Small intestine (tissue), 7 donors: ENCODE measurements around the gene SORCS2. TPM values are rescaled to one million over a fixed set of nuclear protein-coding genes. Genes with fewer than 3 reads are reported as not detected.

ENCODE experiments used
- DNase-seq, 2 donors: peaks; one replicate each; pipeline versions ENCODE4 v3.0.0 to v3.0.0-alpha.2; 2013
- FAIRE-seq: peaks from 2 replicates; lab custom pipeline; 2012; peaks lifted over from hg19 to GRCh38; lab: Jason Lieb, UNC
- H3K27ac ChIP-seq, 3 donors: one replicate each; pipeline ENCODE4 v1.5.1; 2013; ENCODE audit warnings: low read length in 2 of 3, mild to moderate bottlenecking in 2 of 3, control low read depth in 1 of 3, inconsistent platforms in 1 of 3, low read depth in 1 of 3, moderate library complexity in 1 of 3
- H3K27me3 ChIP-seq, 3 donors: one replicate each; pipeline ENCODE4 v1.6.1; 2013; ENCODE audit warnings: low read length in 3 of 3, inconsistent platforms in 1 of 3; ENCODE audit not compliant: control insufficient read depth in 3 of 3, insufficient read depth in 3 of 3
- H3K36me3 ChIP-seq, 3 donors: one replicate each; pipeline ENCODE4 v1.6.1; 2013; ENCODE audit warnings: low read length in 3 of 3, inconsistent platforms in 1 of 3, low read depth in 1 of 3, mild to moderate bottlenecking in 1 of 3, moderate library complexity in 1 of 3; ENCODE audit not compliant: control insufficient read depth in 3 of 3, insufficient read depth in 2 of 3
- H3K4me1 ChIP-seq, 3 donors: one replicate each; pipeline ENCODE4 v1.6.1; 2013; ENCODE audit warnings: low read length in 2 of 3, inconsistent platforms in 1 of 3, low read depth in 1 of 3, mild to moderate bottlenecking in 1 of 3, moderate library complexity in 1 of 3; ENCODE audit not compliant: control insufficient read depth in 3 of 3, insufficient read depth in 2 of 3
- H3K4me3 ChIP-seq, 3 donors: one replicate each; pipeline ENCODE4 v1.5.1; 2013; ENCODE audit warnings: low read length in 3 of 3, control low read depth in 1 of 3, inconsistent platforms in 1 of 3, low read depth in 1 of 3, mild to moderate bottlenecking in 1 of 3, moderate library complexity in 1 of 3
- H3K9me3 ChIP-seq, 2 donors: one replicate each; pipeline ENCODE4 v1.6.1; 2013; ENCODE audit warnings: low read depth in 1 of 2, low read length in 1 of 2; ENCODE audit not compliant: control insufficient read depth in 2 of 2, insufficient read depth in 1 of 2
- WGBS, 3 donors: extraction: QIAGEN DNeasy Blood & Tissue Kit; methylation state at CpG; one replicate each; pipeline ENCODE4 v1.1.7; 2013; 5-methylcytosine and 5-hydroxymethylcytosine counted together
- polyA plus RNA-seq, 4 donors: library from polyadenylated mRNA; stranded (reverse) in 3 of 4; unstranded in 1 of 4; fragments of 200-250 nt in 3 of 4; fragments of 120-200 nt in 1 of 4; gene quantifications; one replicate each; pipeline versions ENCODE4 v1.2.1 to v1.2.3, GENCODE V29; 2013
- donor health status: healthy with polysubstance abuse.
- donor health status: control.
- donor health status: control.
- donor health status: Bipolar disorder and iron deficiency.
- donor health status: healthy.

SORCS2 gene
- polyA plus RNA-seq, 4 donors: 0.63 to 3.3 (median 2.2) TPM; not detected in 1

DNA sequence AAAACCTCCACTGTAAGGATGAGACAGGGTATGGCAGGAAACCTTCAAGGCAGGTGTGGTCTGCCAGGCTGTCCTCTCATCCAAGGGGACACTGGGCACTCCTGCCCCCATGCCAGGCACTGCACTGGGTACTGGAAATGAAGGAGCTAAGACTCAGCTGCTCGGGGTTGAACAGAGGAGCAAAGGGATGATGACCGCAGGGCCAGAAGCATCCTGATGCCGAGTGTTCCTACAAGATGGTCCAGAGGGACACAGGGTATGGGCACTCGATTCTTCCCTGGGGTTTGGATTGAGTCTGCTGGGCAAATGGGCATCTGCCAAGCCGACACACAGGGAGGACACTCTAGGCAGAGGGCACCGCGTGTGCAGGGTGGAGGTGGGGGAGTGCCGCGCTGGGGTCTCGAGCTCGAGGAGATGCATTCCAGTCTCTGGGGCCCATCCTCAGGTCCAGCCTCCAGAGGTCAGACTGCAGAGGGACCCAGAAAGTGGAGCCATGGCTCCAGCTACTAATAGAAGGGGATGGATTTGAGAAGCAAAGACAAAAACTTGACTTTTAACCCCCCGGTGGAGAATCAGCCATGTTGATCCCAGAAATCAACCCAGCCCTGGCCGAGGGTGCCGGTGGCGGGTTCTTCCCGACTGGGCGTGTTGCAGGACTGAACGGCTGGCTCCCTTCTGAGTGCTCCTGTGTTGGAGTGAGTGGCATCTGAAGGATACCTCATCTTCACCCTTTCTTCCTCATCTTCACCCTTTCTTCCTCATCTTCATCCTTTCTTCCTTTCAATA, 500.3 kb downstream of the SORCS2 start:
- DNase-seq (no peak), FAIRE-seq (no peak)
- 81 to 88% (median 84%) methylated on average over 18 of the region's 18 CpGs for WGBS, 3 donors

DNA sequence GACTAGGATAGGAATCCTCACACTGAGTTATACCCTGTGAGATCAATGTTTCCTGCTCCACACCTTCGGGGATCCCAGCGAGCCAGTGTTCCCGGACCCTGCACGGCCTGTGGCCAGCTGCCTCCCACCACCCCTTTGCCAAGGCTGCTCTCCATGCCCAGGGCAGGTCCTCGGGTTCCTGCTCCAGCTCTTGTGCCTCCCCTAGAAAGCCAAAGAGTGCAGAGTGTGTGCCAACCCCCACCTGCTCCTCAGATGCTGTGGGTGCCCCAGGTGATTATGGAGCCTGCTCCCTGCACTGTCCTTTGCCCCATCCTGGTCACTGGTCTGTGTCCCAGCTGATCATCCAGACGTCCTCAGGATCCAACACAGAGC, 500.9 kb downstream of the SORCS2 start:
- H3K27ac ChIP-seq: no peak overlapping the region
- H3K9me3 ChIP-seq: no peaks in the 10 kb centered on the region
- FAIRE-seq (no peak), DNase-seq (no peak)
- WGBS, 3 donors: 62 to 78% (median 67%) methylated on average over 6 of the region's 6 CpGs
- no peaks in the 10 kb centered on the region for H3K36me3 ChIP-seq
- no peaks in the 10 kb centered on the region for H3K27me3 ChIP-seq
- H3K4me3 ChIP-seq: no peak overlapping the region
- H3K4me1 ChIP-seq: no peaks in the 10 kb centered on the region

More for the DNA sequence above, 500.3 kb downstream of the SORCS2 start:
- no peaks in the 10 kb centered on the region for H3K27me3 ChIP-seq
- no peak overlapping the region for H3K4me3 ChIP-seq
- H3K4me1 ChIP-seq: no peaks in the 10 kb centered on the region
- H3K27ac ChIP-seq: no peak overlapping the region
- no peaks in the 10 kb centered on the region for H3K9me3 ChIP-seq
- no peaks in the 10 kb centered on the region for H3K36me3 ChIP-seq

DNA sequence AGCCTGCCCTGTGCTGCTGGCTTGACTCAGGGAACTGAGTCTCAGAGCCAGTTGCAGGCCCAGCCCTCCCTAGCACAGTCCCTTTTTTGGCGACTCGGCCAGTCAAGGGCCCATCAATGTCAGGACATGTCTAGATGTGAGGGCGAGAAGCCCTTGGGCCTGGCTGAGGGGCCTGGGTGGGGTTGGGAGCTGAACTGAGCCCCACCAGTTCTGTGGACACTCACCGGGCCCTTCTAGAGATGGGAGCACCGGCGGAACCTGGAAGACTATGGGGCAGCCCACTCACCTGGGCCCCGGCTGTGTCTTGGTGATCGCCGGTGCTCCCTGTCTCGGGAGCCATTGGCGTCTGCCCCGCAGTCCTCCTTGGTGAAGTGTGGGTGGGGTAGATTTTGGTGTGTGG, 501.4 kb downstream of the SORCS2 start:
- no peaks in the 10 kb centered on the region for H3K4me1 ChIP-seq
- FAIRE-seq: no peak
- H3K36me3 ChIP-seq: no peaks in the 10 kb centered on the region
- DNase-seq: no peak
- H3K4me3 ChIP-seq: no peak overlapping the region
- H3K9me3 ChIP-seq: no peaks in the 10 kb centered on the region
- H3K27me3 ChIP-seq: no peaks in the 10 kb centered on the region
- no peak overlapping the region for H3K27ac ChIP-seq
- 86 to 96% (median 92%) methylated on average over 12 of the region's 12 CpGs for WGBS, 3 donors

DNA sequence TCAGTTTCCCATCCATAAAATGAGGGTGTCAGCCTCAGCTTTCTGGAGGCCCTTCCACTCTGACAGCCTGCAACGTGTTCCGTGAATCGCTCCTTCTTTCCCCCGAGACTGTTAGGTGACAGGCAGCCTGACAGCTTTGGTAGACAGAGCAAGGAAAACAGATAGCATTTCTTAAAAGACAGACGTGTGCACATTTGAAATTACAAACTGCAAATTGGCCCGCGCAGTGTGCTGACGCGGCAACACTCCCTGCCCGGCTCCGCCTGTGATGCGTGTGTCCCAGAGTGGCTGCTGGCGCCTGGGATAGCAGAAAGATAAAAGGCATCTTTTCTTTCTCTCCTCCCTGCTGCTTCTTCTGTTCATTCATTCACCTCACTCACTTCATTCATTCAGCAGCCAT, 502.0 kb downstream of the SORCS2 start:
- Histone ChIP-seq H3K36me3 (no peaks in the 10 kb centered on the region), H3K4me3 (no peak overlapping the region), H3K9me3 (no peaks in the 10 kb centered on the region), H3K27me3 (no peaks in the 10 kb centered on the region), H3K4me1 (no peaks in the 10 kb centered on the region), H3K27ac (no peak overlapping the region)
- FAIRE-seq: no peak
- WGBS, 3 donors: 69 to 81% (median 69%) methylated on average over 13 of the region's 13 CpGs
- no peak for DNase-seq

DNA sequence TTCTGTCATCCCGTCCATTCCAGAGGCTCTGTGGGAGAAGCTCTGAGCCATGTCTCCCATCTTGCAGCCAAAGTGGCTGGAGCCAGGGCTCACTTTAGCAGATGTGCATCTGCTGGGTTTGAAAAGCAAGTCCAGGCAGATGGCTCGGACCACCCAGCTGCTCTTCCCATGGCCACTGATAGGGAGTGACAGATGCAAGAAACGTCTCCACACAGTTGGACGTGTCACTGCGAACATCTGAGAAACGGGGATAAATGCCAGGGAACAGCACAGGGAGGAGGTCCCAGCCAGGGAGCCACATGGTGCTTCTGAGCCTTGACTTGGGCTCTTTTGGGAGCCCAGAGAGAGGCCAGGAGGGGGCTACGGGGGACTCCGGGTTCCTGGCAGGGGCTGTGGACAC, 505.0 kb downstream of the SORCS2 start:
- Histone ChIP-seq H3K36me3 (no peaks in the 10 kb centered on the region), H3K4me3 (no peak overlapping the region), H3K4me1 (no peaks in the 10 kb centered on the region), H3K27me3 (no peaks in the 10 kb centered on the region), H3K9me3 (no peaks in the 10 kb centered on the region), H3K27ac (no peak overlapping the region)
- DNase-seq (no peak), FAIRE-seq (no peak)
- WGBS, 3 donors: 59 to 70% (median 64%) methylated on average over 8 of the region's 8 CpGs

DNA sequence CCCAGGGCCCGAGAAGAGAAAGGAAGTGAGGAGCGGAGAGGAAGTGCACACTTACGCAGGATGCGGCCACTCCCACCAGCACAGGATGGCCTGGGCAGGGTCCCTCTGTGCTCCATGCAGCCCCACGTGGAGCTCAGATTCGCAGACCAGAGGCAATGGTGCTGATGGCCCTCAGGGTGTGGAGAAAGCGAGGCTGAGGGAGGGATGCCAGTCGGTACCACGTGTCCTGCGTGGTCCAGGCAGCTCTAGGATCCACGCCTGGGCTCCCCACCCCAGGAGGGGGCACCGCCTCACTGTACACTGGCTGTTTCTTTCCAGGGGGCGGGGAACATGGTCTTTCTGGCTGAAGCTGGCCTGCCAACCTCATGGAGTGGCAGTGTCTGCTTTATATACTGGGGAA, 505.5 kb downstream of the SORCS2 start:
- DNase-seq (no peak), FAIRE-seq (no peak)
- H3K27me3 ChIP-seq: no peaks in the 10 kb centered on the region
- no peaks in the 10 kb centered on the region for H3K4me1 ChIP-seq
- 66 to 67% (median 67%) methylated on average over 13 of the region's 13 CpGs for WGBS, 3 donors
- no peak overlapping the region for H3K27ac ChIP-seq
- H3K36me3 ChIP-seq: no peaks in the 10 kb centered on the region
- no peak overlapping the region for H3K4me3 ChIP-seq
- no peaks in the 10 kb centered on the region for H3K9me3 ChIP-seq

DNA sequence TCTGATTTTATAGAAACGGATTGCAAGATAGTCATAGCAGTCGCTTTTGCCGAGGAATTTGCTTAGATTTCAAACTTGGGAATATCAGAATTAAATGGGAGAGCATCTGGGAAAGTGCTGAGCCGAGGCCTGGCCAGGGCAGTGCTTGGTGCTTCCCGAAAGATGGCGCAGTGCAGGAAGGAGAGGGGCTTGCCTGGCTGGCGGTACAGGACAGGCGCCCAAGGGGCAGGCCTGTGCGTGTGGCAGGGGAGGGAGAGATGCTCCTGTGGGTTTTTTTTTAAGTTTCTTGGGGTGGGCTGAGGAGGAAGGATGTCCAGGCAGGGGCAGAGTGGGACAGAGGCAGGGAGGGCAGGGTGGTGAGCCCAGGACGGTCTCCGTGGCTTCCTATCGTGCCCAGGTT, 506.2 kb downstream of the SORCS2 start:
- no peaks in the 10 kb centered on the region for H3K4me1 ChIP-seq
- H3K4me3 ChIP-seq: no peak overlapping the region
- H3K9me3 ChIP-seq: no peaks in the 10 kb centered on the region
- DNase-seq: no peak
- peak overlapping the region in 1 of 3 donors; percentile 41 for H3K27ac ChIP-seq
- no peaks in the 10 kb centered on the region for H3K36me3 ChIP-seq
- 66 to 73% (median 73%) methylated on average over 12 of the region's 12 CpGs for WGBS, 3 donors
- no peak for FAIRE-seq
- no peaks in the 10 kb centered on the region for H3K27me3 ChIP-seq

DNA sequence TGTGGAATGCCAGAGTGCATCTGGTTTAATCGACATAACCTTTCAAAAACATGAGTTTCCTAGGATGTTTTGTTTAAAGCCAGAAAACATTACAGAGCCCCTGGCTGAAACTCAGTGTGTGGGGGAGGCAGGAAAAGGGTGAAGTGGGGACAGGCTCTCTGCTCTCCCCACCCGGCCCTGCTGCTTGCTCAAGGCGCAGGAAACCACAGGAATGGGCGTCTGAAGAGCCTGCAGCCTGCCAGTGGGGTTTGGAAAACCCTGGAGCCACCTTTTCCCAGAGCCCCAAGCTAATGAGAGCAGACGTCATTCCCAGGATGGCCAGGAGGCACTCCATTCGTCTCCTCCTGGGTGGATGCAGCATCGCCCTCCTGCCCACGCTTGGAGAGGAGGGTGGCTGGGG, 506.7 kb downstream of the SORCS2 start:
- no peak overlapping the region for H3K4me3 ChIP-seq
- no peaks in the 10 kb centered on the region for H3K4me1 ChIP-seq
- WGBS, 3 donors: 38 to 55% (median 43%) methylated on average over 8 of the region's 8 CpGs
- H3K27ac ChIP-seq: peak overlapping the region in 1 of 3 donors; percentile 41
- no peaks in the 10 kb centered on the region for H3K9me3 ChIP-seq
- no peaks in the 10 kb centered on the region for H3K36me3 ChIP-seq
- H3K27me3 ChIP-seq: no peaks in the 10 kb centered on the region
- no peak for DNase-seq
- no peak for FAIRE-seq

DNA sequence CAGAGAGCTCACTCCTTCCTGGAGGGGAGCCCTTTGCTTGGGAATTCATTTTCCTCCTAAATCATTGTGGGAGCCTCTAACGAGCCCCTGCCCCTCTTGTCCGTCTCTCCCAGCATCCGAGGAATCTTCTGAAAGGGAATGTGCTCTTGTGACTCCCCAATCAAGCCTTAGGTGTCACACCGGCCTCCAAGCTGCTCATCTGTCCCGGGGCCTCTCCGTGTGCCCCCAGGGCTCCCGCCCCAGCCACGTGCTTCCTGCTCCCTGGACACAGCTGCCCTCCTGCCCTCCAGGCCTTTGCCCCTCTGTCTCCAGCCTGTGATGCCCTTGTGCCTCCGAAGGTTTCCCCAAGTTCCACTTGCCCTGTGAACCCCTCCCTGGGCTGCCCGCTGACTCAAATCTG, 507.5 kb downstream of the SORCS2 start:
- Histone ChIP-seq H3K4me3 (no peak overlapping the region), H3K27ac (no peak overlapping the region), H3K36me3 (no peaks in the 10 kb centered on the region), H3K9me3 (no peaks in the 10 kb centered on the region), H3K4me1 (no peaks in the 10 kb centered on the region), H3K27me3 (no peaks in the 10 kb centered on the region)
- no peak for FAIRE-seq
- 67 to 79% (median 70%) methylated on average over 10 of the region's 10 CpGs for whole genome bisulfite sequencing, 3 donors
- DNase-seq: no peak
